Testis (tissue), 2 donors: ENCODE results near the gene PPP6R1.

Experiments used
- POLR2A ChIP-seq: fragments of 450-650 bp; IDR thresholded peaks from one replicate; pipeline ENCODE4 v1.6.1; 2017; ENCODE audit warnings: antibody characterized with exemption, mild to moderate bottlenecking, moderate library complexity
- TF ChIP-seq, protein P1 (sequence below), 3 experiments: fragments of 450-650 bp in 2 of 3; fragments of 200-600 bp in 1 of 3; sonication (generic) in 1 of 3; IDR thresholded peaks; one replicate each; pipeline ENCODE4 v1.5.1; 2016 to 2019; ENCODE audit warnings: antibody characterized with exemption in 3 of 3, mild to moderate bottlenecking in 2 of 3, moderate library complexity in 1 of 3

DNA sequence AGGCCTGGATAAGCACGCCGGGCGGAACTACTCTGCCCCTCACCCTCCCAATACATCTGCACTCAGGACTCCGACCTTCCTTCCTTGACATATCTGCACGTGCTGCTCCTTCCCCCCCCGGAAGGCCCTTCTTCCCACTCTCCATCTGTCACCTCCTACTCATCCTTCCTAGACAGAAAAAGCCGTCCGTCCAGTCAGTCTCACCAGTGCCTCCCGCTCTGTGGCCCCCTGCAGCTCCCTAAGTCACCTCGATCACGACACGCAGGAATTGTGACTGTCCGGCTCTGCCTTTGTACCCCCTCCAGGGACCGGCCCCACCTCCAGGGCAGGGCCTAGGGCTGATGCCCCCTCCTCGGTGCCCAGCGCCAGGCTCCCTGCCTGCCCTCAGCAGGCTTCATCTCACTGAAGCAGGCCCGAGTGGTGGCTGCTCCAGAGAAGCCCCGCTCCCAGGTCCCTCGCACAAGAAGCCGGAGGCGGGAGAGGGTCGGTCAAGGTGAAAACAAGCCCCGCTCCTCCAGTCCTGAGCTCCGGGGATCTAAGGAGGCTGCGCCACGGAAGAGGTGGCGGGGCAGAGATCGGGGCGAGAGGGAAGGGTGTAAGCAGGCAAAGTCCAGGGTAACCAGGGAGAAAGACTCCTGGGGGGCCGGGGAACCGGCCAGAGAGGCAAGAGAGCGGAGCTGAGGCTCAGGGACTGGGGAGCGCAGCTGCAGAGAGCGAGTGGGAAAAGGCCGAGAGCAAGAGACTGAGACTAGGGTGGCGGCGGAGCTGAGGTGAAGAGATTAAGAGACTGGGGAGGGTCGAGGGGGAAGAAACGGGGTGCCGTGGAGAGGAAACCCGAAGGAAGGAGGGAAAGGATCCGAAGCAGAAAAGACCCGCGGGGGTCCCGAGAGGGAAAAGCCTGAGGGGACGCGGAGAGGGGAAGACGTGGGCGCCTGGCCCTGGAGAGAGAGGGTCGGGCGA lies 1.1 kb downstream of the PPP6R1 start:
- TF ChIP-seq POLR2A = no peak
- TF ChIP-seq, protein P1, sequence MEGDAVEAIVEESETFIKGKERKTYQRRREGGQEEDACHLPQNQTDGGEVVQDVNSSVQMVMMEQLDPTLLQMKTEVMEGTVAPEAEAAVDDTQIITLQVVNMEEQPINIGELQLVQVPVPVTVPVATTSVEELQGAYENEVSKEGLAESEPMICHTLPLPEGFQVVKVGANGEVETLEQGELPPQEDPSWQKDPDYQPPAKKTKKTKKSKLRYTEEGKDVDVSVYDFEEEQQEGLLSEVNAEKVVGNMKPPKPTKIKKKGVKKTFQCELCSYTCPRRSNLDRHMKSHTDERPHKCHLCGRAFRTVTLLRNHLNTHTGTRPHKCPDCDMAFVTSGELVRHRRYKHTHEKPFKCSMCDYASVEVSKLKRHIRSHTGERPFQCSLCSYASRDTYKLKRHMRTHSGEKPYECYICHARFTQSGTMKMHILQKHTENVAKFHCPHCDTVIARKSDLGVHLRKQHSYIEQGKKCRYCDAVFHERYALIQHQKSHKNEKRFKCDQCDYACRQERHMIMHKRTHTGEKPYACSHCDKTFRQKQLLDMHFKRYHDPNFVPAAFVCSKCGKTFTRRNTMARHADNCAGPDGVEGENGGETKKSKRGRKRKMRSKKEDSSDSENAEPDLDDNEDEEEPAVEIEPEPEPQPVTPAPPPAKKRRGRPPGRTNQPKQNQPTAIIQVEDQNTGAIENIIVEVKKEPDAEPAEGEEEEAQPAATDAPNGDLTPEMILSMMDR (IDR thresholded peaks at IDR 0.05) = no peak
